ENCODE measurements around the gene PSMD13. TPM values are rescaled to one million over a fixed set of nuclear protein-coding genes. Genes with fewer than 3 reads are reported as not detected.

Gene PSMD13
- total RNA-seq, 1 donor = 130 TPM

DNA sequence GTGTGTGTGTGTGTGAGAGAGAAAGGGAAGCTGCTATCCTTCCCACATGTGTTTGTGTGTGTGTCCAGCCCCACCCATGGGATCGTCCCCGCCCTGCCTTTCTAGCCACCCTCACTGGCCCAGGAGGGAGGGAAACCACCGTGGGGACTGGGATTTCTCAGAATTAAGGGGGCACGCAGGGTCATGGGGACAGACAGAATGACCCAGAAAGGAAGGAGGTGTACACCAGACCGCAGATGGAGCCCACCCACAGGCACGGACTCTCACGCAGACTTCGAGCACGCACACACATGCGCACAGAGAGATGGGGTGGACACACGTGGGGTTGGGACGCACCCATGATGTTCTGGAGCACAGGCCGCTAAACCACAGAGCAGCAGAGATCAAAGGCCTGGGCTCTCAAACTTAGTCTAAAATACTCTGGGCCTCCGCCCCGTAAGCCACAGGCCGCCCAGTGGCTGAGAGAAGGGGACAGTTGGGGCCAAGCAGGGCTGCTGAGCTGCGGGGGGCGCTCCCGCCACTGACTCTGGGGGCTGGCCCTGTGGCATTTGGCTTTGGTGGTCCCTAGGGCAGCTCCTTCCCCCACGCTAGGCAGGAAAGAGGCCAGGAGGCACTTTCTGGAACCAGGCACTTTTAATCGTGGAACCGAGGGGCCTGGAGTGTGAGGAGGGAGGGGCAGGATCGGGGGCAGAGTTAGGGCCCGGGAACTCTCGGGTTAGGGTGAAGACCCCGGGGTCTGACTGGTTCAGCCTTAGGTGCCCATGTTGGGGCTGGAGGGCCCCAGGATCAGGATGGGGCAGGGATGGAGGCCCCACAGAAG, 61.0 kb downstream of the PSMD13 start:
- DNase-seq (ENCODE audit: low read depth) = peak; percentile 73
- TF ChIP-seq, protein P1, sequence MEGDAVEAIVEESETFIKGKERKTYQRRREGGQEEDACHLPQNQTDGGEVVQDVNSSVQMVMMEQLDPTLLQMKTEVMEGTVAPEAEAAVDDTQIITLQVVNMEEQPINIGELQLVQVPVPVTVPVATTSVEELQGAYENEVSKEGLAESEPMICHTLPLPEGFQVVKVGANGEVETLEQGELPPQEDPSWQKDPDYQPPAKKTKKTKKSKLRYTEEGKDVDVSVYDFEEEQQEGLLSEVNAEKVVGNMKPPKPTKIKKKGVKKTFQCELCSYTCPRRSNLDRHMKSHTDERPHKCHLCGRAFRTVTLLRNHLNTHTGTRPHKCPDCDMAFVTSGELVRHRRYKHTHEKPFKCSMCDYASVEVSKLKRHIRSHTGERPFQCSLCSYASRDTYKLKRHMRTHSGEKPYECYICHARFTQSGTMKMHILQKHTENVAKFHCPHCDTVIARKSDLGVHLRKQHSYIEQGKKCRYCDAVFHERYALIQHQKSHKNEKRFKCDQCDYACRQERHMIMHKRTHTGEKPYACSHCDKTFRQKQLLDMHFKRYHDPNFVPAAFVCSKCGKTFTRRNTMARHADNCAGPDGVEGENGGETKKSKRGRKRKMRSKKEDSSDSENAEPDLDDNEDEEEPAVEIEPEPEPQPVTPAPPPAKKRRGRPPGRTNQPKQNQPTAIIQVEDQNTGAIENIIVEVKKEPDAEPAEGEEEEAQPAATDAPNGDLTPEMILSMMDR (IDR thresholded peaks at IDR 0.05; ENCODE audit: insufficient read depth, low read depth, low read length) = no peak
- no peak overlapping the region for H3K4me3 ChIP-seq (ENCODE audit: low read depth, low read length)

DNA sequence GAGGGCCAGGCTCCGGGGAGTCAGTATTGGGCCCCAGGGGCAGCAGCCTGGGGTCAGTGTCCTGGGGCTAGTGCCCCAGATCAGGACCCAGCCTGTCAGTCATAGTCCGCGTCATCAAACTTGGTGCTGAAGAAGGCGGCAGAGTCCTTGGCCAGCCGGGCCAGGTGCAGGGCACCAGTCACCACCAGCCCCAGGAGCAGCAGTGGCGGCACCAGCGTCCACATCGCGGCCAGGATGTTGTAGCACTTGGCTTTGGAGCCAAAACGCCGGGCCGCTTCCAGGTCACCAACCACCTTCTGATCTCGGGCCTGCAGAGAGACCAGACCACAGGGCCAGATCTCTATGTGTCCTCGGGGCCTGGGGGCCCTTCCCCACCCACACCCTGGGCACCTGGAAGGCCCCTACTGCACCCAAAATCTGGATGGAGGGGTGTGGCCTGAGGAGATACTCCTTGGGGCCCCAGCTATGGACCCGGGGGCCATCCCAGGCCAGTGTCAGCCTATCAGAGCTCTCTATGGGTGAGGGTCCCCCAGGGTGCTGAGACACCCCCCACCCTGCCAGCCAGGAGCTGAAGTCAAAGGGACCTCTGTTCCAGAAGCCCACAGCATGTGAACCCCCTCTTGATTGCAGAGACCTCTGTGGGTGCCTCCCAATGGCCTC, 61.8 kb downstream of the PSMD13 start:
- no peak overlapping the region for H3K4me3 ChIP-seq (ENCODE audit: low read depth, low read length)
- TF ChIP-seq, protein P1 (IDR thresholded peaks at IDR 0.05; ENCODE audit: insufficient read depth, low read depth, low read length) = no peak
- DNase-seq (ENCODE audit: low read depth) = no peak

DNA sequence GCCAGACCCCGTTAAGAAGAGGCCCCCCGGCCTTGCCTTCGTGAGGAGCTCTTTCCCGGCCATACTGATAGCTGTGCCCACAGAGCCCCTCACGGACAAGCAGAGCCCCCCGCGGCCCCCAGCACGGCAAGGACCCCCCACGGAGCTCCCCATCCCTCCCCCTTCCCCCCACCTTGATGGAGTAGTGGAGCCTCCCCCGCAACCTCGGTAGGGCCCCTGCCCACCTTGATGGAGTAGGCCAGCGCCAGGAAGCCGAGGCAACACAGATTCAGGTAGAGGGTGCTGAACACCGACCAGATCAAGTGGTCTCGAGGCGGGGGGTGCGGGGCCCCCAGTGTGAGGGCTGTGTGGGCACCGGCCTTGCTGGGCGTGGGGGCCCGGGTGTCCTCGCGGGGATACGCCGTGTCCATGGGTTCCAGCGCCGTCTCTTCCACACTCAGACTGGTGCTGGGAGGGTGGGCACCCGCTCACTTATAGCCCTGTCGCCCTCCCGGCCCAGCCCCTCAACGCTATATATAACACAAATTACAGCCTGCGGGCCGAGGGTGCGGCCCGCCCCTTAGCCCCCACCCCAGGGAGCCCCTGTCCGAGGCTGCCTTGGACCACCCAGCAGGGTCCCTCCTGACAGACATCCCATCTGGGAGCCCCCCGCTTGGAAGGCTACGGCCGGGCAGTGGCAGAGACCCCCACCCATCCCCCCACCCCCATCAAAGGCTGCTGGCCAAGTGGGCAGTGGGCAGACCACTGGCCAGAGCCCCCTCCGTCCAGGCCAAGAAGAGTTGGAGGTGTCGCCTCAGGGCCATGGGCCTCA, 62.5 kb downstream of the PSMD13 start, which contains the start of gene IFITM5:
Gene IFITM5, minus strand, starts transcription at position 446 of the 811 bp plus-strand sequence. Its CDS starts 36 bp downstream, at position 410.
- DNase-seq (ENCODE audit: low read depth) = no peak
- no peak within 1 kb of the TSS for H3K4me3 ChIP-seq (ENCODE audit: low read depth, low read length)
- TF ChIP-seq, protein P1 (IDR thresholded peaks at IDR 0.05; ENCODE audit: insufficient read depth, low read depth, low read length) = no peak

DNA sequence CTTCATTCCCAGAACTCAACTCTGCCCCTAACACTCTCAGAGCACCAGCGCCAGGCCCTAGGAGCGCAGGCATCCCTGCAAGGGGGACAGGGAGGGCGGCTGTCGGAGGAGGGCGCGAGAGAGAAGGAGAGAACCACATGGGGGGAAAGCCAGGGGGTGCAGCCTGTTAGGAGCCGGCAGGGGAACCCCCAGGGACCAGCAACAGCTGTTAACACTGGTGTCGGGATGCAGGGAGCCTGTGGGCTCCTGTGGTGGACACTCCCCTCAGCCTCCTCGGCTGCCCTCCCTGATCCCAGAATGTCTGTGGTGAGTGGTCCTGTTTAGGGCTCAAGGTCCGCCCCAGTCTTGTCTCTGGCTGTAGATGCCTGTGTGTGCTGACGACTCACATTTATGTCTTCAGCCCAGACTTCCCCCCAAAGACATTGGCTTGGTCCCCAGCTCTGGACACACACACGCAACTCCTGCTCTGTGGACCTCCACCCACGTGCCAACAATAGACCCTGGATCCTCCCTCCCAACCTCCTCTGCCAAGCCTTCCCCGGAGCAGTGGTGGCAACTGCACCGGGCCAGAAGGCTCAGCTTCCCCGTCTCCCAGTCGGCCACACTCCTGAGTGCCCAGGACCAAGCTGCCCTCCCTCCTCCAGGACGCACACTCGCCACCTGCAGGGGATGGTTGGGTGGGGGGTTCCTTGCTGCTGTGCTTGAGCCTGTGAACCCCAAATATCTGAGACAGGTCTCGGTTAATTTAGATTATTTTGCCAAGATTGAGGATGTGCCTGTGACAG, 63.4 kb downstream of the PSMD13 start:
- TF ChIP-seq, protein P1 (IDR thresholded peaks at IDR 0.05; ENCODE audit: insufficient read depth, low read depth, low read length) = peak; percentile 32
- DNase-seq (ENCODE audit: low read depth) = peak; percentile 27
- no peak overlapping the region for H3K4me3 ChIP-seq (ENCODE audit: low read depth, low read length)

Other genes with a start within 250 kb of the PSMD13 start
- gene SCGB1C1, start 43.9 kb upstream of the PSMD13 start, total RNA-seq = not detected in 2 replicates
- gene BET1L, start 29.6 kb upstream of the PSMD13 start, total RNA-seq = 22.0 and 23.8 TPM in 2 replicates
- 154 and 167 TPM in 2 replicates for gene RIC8A, start 29.3 kb upstream of the PSMD13 start, total RNA-seq
- 10.3 and 10.4 TPM in 2 replicates for gene SIRT3, start 634 bp upstream of the PSMD13 start, total RNA-seq
- gene NLRP6, start 41.4 kb downstream of the PSMD13 start, total RNA-seq = not detected in 2 replicates
- gene PGGHG, start 52.1 kb downstream of the PSMD13 start, total RNA-seq = 7.8 and 10.6 TPM in 2 replicates
- not detected in 2 replicates for gene IFITM5, start 62.5 kb downstream of the PSMD13 start, total RNA-seq
- gene IFITM2, start 70.8 kb downstream of the PSMD13 start, total RNA-seq = 38.4 and 107 TPM in 2 replicates
- 76.4 and 117 TPM in 2 replicates for gene IFITM1, start 77.1 kb downstream of the PSMD13 start, total RNA-seq
- gene IFITM3, start 83.9 kb downstream of the PSMD13 start, total RNA-seq = 83.3 and 94.1 TPM in 2 replicates
- gene B4GALNT4, start 132.5 kb downstream of the PSMD13 start, total RNA-seq = 0.43 and 1.3 TPM in 2 replicates
- gene PKP3, start 157.2 kb downstream of the PSMD13 start, total RNA-seq = 2.2 and 2.6 TPM in 2 replicates
- 10.8 and 14.5 TPM in 2 replicates for gene SIGIRR, start 178.0 kb downstream of the PSMD13 start, total RNA-seq
- gene ANO9, start 205.0 kb downstream of the PSMD13 start, total RNA-seq = not detected in 2 replicates
- 31.5 and 34.8 TPM in 2 replicates for gene PTDSS2, start 213.3 kb downstream of the PSMD13 start, total RNA-seq

All from fibroblast of villous mesenchyme (primary cell).